Kidney (tissue), 14 donors: Measurements from ENCODE around the gene CPAMD8. TPM values are rescaled to one million over a fixed set of nuclear protein-coding genes. Genes with fewer than 3 reads are reported as not detected.

Source experiments
- DNase-seq, 5 donors: peaks; one replicate each; pipeline ENCODE4 v3.0.0-alpha.2; 2013 to 2020
- FAIRE-seq: peaks from 2 replicates; lab custom pipeline; 2012; peaks lifted over from hg19 to GRCh38; lab: Jason Lieb, UNC
- H3K27ac ChIP-seq, 2 donors: one replicate each; pipeline ENCODE4 v1.7.0; 2013; ENCODE audit warnings: low read depth in 2 of 2, low read length in 2 of 2, inconsistent platforms in 1 of 2
- H3K27me3 ChIP-seq: one replicate; pipeline ENCODE4 v1.7.1; 2013; ENCODE audit warnings: low read length, inconsistent platforms; ENCODE audit not compliant: control insufficient read depth, insufficient read depth
- H3K36me3 ChIP-seq, 3 donors: one replicate each; pipeline versions ENCODE4 v1.7.0 to v1.7.1; 2013; ENCODE audit warnings: low read length in 3 of 3, control low read depth in 1 of 3, inconsistent platforms in 1 of 3; ENCODE audit not compliant: insufficient read depth in 3 of 3, control insufficient read depth in 2 of 3
- H3K4me1 ChIP-seq, 3 donors: one replicate each; pipeline versions ENCODE4 v1.7.0 to v1.7.1; 2013; ENCODE audit warnings: low read length in 3 of 3, inconsistent platforms in 1 of 3, low read depth in 1 of 3; ENCODE audit not compliant: control insufficient read depth in 2 of 3, insufficient read depth in 2 of 3
- H3K4me3 ChIP-seq, 3 donors: one replicate each; pipeline versions ENCODE4 v1.7.0 to v1.8.1; 2013; ENCODE audit warnings: low read length in 3 of 3, control low read depth in 1 of 3, inconsistent platforms in 1 of 3
- H3K9ac ChIP-seq, 3 donors: one replicate each; pipeline versions ENCODE4 v1.7.0 to v1.7.1; 2013; ENCODE audit warnings: low read length in 3 of 3, control low read depth in 1 of 3, inconsistent platforms in 1 of 3
- H3K9me3 ChIP-seq, 3 donors: one replicate each; pipeline versions ENCODE4 v1.7.0 to v1.7.1; 2013; ENCODE audit warnings: low read length in 3 of 3, control low read depth in 1 of 3, inconsistent platforms in 1 of 3; ENCODE audit not compliant: control insufficient read depth in 2 of 3, insufficient read depth in 1 of 3
- intact Hi-C: fragments of 100-400 bp; cut with DNase I; formaldehyde crosslinking; loops from one replicate; pipeline ENCODE4 v1.11.1; 2022
- polyA plus RNA-seq: library from polyadenylated mRNA; stranded (reverse); fragments of 350-450 nt; fragmentation: Illumina TruSeq; extraction: RNeasy Lipid Tissue Mini Kit (QIAGEN cat#74804); gene quantifications from one replicate; pipeline ENCODE4 v1.2.3, GENCODE V29; 2014; ENCODE audit warnings: low read depth, low replicate concordance; ENCODE audit not compliant: insufficient read depth
- total RNA-seq: library from RNA; stranded (reverse); fragmentation: NEBNext Ultra II Directional; extraction: Animal tissue kit (Norgen Biotek cat#: 25700); gene quantifications from one replicate; pipeline ENCODE4 v1.2.1, GENCODE V29; 2021
- TF ChIP-seq, protein P1 (sequence below): IDR thresholded peaks from 3 replicates; pipeline ENCODE4 v1.5.1; 2012; ENCODE audit warnings: mild to moderate bottlenecking, moderate library complexity, borderline replicate concordance; ENCODE audit not compliant: insufficient read depth; ENCODE audit errors: extremely low read depth
- donor health status: control.
- donor health status: control.
- donor health status: control.
- donor health status: control.
- donor health status: control.
- donor health status: DM: yes; HTN: yes; CAD: no.
- donor health status: Normal renal cell carcinoma (clear cell type).

Gene CPAMD8
- total and polyA plus RNA-seq, 2 donors from 2014 or later: 22.0 to 64.1 TPM

DNA sequence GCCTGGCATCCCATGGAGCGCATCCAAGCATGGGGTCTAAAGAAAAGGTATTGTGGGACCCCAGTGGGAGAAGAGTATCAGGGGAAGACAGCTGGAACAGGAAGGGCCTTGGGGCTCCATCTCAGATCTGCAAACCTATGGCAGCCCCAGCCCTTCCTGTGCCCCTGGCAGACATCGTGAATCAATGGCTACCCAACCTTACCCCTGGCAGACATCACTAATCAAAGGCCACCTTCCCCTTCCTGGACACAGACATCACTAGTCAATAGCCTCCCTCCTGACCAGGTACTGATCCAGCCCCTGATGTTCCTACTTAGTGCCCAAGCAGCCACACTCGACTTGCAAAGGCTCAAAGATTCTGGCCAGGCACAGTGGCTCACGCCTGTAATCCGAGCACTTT is 122.0 kb downstream of the CPAMD8 start:
- DNase-seq: no peak
- Histone ChIP-seq H3K4me3 (no peak overlapping the region), H3K4me1 (no peaks in the 10 kb centered on the region), H3K9me3 (no peaks in the 10 kb centered on the region), H3K27me3 (no peaks in the 10 kb centered on the region), H3K9ac (no peak overlapping the region), H3K36me3 (no peaks in the 10 kb centered on the region), H3K27ac (no peak overlapping the region)
- FAIRE-seq: no peak
- TF ChIP-seq, protein P1, sequence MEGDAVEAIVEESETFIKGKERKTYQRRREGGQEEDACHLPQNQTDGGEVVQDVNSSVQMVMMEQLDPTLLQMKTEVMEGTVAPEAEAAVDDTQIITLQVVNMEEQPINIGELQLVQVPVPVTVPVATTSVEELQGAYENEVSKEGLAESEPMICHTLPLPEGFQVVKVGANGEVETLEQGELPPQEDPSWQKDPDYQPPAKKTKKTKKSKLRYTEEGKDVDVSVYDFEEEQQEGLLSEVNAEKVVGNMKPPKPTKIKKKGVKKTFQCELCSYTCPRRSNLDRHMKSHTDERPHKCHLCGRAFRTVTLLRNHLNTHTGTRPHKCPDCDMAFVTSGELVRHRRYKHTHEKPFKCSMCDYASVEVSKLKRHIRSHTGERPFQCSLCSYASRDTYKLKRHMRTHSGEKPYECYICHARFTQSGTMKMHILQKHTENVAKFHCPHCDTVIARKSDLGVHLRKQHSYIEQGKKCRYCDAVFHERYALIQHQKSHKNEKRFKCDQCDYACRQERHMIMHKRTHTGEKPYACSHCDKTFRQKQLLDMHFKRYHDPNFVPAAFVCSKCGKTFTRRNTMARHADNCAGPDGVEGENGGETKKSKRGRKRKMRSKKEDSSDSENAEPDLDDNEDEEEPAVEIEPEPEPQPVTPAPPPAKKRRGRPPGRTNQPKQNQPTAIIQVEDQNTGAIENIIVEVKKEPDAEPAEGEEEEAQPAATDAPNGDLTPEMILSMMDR: no peak
- intact Hi-C loops: no loop called here

DNA sequence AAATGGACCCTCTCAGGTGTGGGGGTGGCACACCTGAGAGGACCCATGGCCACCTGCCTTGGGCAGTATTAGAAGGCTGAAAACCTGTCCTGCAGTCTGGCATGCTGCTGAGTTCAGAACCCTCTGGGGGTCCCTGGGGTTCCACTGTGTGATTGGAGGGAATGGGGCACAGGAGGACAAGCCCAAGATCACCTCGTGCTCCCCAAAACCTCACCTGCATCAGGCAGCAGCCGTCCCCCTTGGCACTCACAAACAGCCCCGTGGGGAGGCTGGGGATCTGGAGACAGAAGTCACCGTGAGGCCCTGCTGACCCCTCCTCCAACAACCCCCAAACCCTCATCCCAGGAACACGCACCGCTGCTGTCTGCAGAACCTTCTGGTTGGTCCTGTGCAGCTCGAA is 123.3 kb downstream of the CPAMD8 start:
- Histone ChIP-seq H3K4me3 (no peak overlapping the region), H3K9ac (no peak overlapping the region), H3K36me3 (no peaks in the 10 kb centered on the region), H3K9me3 (no peaks in the 10 kb centered on the region), H3K27ac (no peak overlapping the region), H3K4me1 (no peaks in the 10 kb centered on the region), H3K27me3 (no peaks in the 10 kb centered on the region)
- DNase-seq (no peak), FAIRE-seq (no peak)
- intact Hi-C loops: no loop called here
- TF ChIP-seq, protein P1: no peak

DNA sequence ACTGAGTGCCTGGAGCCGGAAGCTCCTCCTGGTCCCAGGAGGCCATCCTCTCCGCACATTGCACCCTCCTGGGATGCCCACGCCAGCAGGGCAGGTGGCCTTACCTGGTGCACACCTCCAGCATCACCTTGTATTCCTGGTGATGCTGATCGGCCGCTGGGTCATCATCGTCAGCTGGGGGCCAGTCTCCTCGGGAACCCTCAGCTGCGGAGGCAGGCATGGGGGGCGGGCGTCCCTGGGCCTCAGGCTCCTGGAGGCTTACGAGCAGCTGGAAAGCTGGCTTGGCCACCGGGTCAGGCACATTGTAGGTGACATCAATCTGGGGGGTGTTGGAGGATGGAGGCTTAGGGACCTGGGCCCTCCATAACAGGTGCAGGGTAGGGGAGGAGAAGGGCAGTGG is 124.1 kb downstream of the CPAMD8 start:
- Histone ChIP-seq H3K27me3 (no peaks in the 10 kb centered on the region), H3K27ac (no peak overlapping the region)

More for the DNA sequence above, 124.1 kb downstream of the CPAMD8 start:
- Histone ChIP-seq H3K4me1 (peaks cover 0 to 2% (median 0%) of the 10 kb centered on the region in 3 donors), H3K9me3 (no peaks in the 10 kb centered on the region), H3K36me3 (no peaks in the 10 kb centered on the region), H3K9ac (no peak overlapping the region), H3K4me3 (no peak overlapping the region)
- intact Hi-C loops: no loop called here
- DNase-seq (no peak), FAIRE-seq (no peak)
- TF ChIP-seq, protein P1: no peak
